A549 (cell line): ENCODE data around the gene IRAK1. TPM values are rescaled to one million over a fixed set of nuclear protein-coding genes. Genes with fewer than 3 reads are reported as not detected.

Experiments used
- ATAC-seq, 2 experiments: fragments of 200-7000 bp in 1 of 2; fragments of >200 bp in 1 of 2; cut with Nextera tagmentation in 1 of 2; cut with Tn5 transposase in 1 of 2; 3 replicates each; pipeline versions ENCODE4 v1.8.0 to v1.9.1; 2018 to 2020; ENCODE audit warnings: mild to moderate bottlenecking in 1 of 2, moderate library complexity in 1 of 2
- CTCF ChIA-PET: fragments of 300-600 bp; sonication (Branson Sonifier 250); formaldehyde crosslinking; extraction: SDS; loops from one replicate; lab custom pipeline; 2021; ENCODE audit warnings: antibody characterized with exemption, inconsistent platforms; lab: Yijun Ruan, JAX
- POLR2A ChIA-PET: fragments of 350-600 bp; formaldehyde crosslinking; extraction: SDS; loops from one replicate; lab custom pipeline; 2021; ENCODE audit warnings: antibody characterized with exemption, inconsistent platforms; lab: Yijun Ruan, JAX
- DNase-seq, 2 experiments: peaks; one replicate each; pipeline versions ENCODE4 v3.0.0 to v3.0.0-alpha.2; 2011 to 2016; ENCODE audit warnings: low read depth in 1 of 2, low spot score in 1 of 2
- FAIRE-seq: peaks from 2 replicates; lab custom pipeline; 2011; peaks lifted over from hg19 to GRCh38; lab: Jason Lieb, UNC
- H3K27ac ChIP-seq, 2 experiments: fragments of >200 bp; sonication (Bioruptor Twin); formaldehyde crosslinking; 3 replicates each; pipeline ENCODE4 v1.5.1; 2016 to 2017
- H3K4me1 ChIP-seq: fragments of >200 bp; sonication (Bioruptor Twin); formaldehyde crosslinking; 3 replicates; pipeline ENCODE4 v1.6.1; 2016
- H3K4me2 ChIP-seq: fragments of >200 bp; sonication (Bioruptor Twin); formaldehyde crosslinking; 3 replicates; pipeline ENCODE4 v1.6.1; 2016
- H3K4me3 ChIP-seq: fragments of >200 bp; sonication (Bioruptor Twin); formaldehyde crosslinking; 3 replicates; pipeline ENCODE4 v1.5.1; 2016
- H3K9me3 ChIP-seq: fragments of >200 bp; sonication (Bioruptor Twin); formaldehyde crosslinking; 3 replicates; pipeline ENCODE4 v1.6.1; 2016
- BHLHE40 ChIP-seq: IDR thresholded peaks from 2 replicates; pipeline ENCODE4 v1.6.1; 2012; ENCODE audit warnings: low read depth, low read length, inconsistent platforms
- CBX2 ChIP-seq: fragments of 200-600 bp; sonication (generic); IDR thresholded peaks from 2 replicates; pipeline ENCODE4 v1.6.1; 2016; ENCODE audit warnings: low read depth, mild to moderate bottlenecking, borderline replicate concordance
- CBX8 ChIP-seq: fragments of 200-600 bp; sonication (generic); IDR thresholded peaks from 2 replicates; pipeline ENCODE4 v1.6.1; 2016
- E2F6 ChIP-seq: IDR thresholded peaks from 2 replicates; pipeline ENCODE4 v1.6.1; 2012; ENCODE audit warnings: low read depth, borderline replicate concordance
- EHF ChIP-seq: fragments of 250-450 bp; sonication (Bioruptor Pico); IDR thresholded peaks from 2 replicates; pipeline ENCODE4 v1.5.0; 2020; ENCODE audit warnings: mild to moderate bottlenecking
- HDAC2 ChIP-seq: fragments of 200-600 bp; sonication (generic); IDR thresholded peaks from 2 replicates; pipeline ENCODE4 v1.6.1; 2016
- HOXB13 ChIP-seq: fragments of 250-450 bp; sonication (Bioruptor Pico); IDR thresholded peaks from 2 replicates; pipeline ENCODE4 v1.5.0; 2020; ENCODE audit warnings: low read depth, mild to moderate bottlenecking, moderate library complexity
- HOXB5 ChIP-seq: fragments of 250-450 bp; sonication (Bioruptor Pico); IDR thresholded peaks from 2 replicates; pipeline ENCODE4 v1.5.0; 2020; ENCODE audit warnings: mild to moderate bottlenecking, moderate library complexity
- JUN ChIP-seq, 2 experiments: fragments of >200 bp; sonication (Bioruptor Twin); formaldehyde crosslinking; IDR thresholded peaks; 2 replicates in 1 of 2; 3 replicates in 1 of 2; pipeline ENCODE4 v1.6.1; 2016 to 2017
- KDM5A ChIP-seq: fragments of 200-600 bp; sonication (generic); IDR thresholded peaks from 2 replicates; pipeline ENCODE4 v1.6.1; 2016; ENCODE audit warnings: antibody characterized with exemption, mild to moderate bottlenecking
- MAFK ChIP-seq: fragments of 450-650 bp; IDR thresholded peaks from 2 replicates; pipeline ENCODE4 v1.6.1; 2014; ENCODE audit not compliant: partially characterized antibody
- NFE2L2 ChIP-seq: fragments of 150-350 bp; conservative IDR thresholded peaks from 2 replicates; pipeline ENCODE4 v1.6.1; 2014; ENCODE audit warnings: low read length
- NPAS2 ChIP-seq: fragments of 250-450 bp; sonication (Bioruptor Pico); IDR thresholded peaks from 2 replicates; pipeline ENCODE4 v1.8.0; 2022; ENCODE audit warnings: mild to moderate bottlenecking, moderate library complexity, borderline replicate concordance
- POLR2A ChIP-seq: IDR thresholded peaks from 2 replicates; pipeline ENCODE4 v1.6.1; 2012; ENCODE audit warnings: mild to moderate bottlenecking, low read length
- RARB ChIP-seq: fragments of 250-450 bp; sonication (Bioruptor Pico); IDR thresholded peaks from 2 replicates; pipeline ENCODE4 v1.8.0; 2021; ENCODE audit warnings: mild to moderate bottlenecking, moderate library complexity
- REST ChIP-seq: fragments of 200-600 bp; sonication (generic); IDR thresholded peaks from 2 replicates; pipeline ENCODE4 v1.6.1; 2016; ENCODE audit warnings: antibody characterized with exemption, mild to moderate bottlenecking, moderate library complexity
- SMC3 ChIP-seq: fragments of >200 bp; sonication (Bioruptor Twin); formaldehyde crosslinking; IDR thresholded peaks from 3 replicates; pipeline ENCODE4 v1.6.1; 2018; ENCODE audit warnings: inconsistent platforms
- SREBF2 ChIP-seq: fragments of 450-650 bp; IDR thresholded peaks from 2 replicates; pipeline ENCODE4 v1.6.1; 2014; ENCODE audit warnings: mild to moderate bottlenecking, moderate library complexity
- TFCP2L1 ChIP-seq: fragments of 250-450 bp; sonication (Bioruptor Pico); IDR thresholded peaks from 2 replicates; pipeline ENCODE4 v1.5.0; 2021; ENCODE audit warnings: mild to moderate bottlenecking
- TP53 ChIP-seq: fragments of 250-450 bp; sonication (Bioruptor Pico); IDR thresholded peaks from 2 replicates; pipeline ENCODE4 v1.5.0; 2021; ENCODE audit warnings: mild to moderate bottlenecking, moderate library complexity
- ZC3H11A ChIP-seq: fragments of 450-650 bp; IDR thresholded peaks from 2 replicates; pipeline ENCODE4 v1.6.1; 2014; ENCODE audit warnings: antibody characterized with exemption, mild to moderate bottlenecking
- ZFP36 ChIP-seq: fragments of 450-650 bp; IDR thresholded peaks from 2 replicates; pipeline ENCODE4 v1.6.1; 2014; ENCODE audit warnings: borderline replicate concordance; ENCODE audit not compliant: partially characterized antibody
- ZNF302 ChIP-seq: fragments of 250-450 bp; sonication (Bioruptor Pico); IDR thresholded peaks from 2 replicates; pipeline ENCODE4 v1.9.0; 2021; ENCODE audit warnings: inconsistent platforms, mild to moderate bottlenecking, moderate library complexity
- ZSCAN20 ChIP-seq: fragments of 250-450 bp; sonication (Bioruptor Pico); IDR thresholded peaks from 2 replicates; pipeline ENCODE4 v1.8.0; 2022; ENCODE audit warnings: mild to moderate bottlenecking, moderate library complexity
- whole genome bisulfite sequencing: methylation state at CpG from one replicate; pipeline ENCODE4 v1.1.6; 2017; ENCODE audit errors: missing lambda C conversion rate; 5-methylcytosine and 5-hydroxymethylcytosine counted together
- polyA plus RNA-seq, 4 experiments: library from polyadenylated mRNA; depleted of rRNA in 3 of 4; stranded (reverse); fragments of >200 nt; fragmentation: RNase III in 1 of 4; extraction: RNeasy Plus Mini Kit Qiagen cat#74134 plus additional on column Dnase treatment in 1 of 4; gene quantifications; 2 replicates in 3 of 4; 3 replicates in 1 of 4; pipeline ENCODE4 v1.2.3, GENCODE V29; 2011 to 2017
- TF ChIP-seq, protein P1 (sequence below): fragments of 150-350 bp; IDR thresholded peaks from 2 replicates; pipeline ENCODE4 v1.6.1; 2014; ENCODE audit warnings: low read depth, mild to moderate bottlenecking, low read length
- TF ChIP-seq, protein P2 (sequence below): fragments of >200 bp; sonication (Bioruptor Twin); formaldehyde crosslinking; IDR thresholded peaks from 2 replicates; pipeline ENCODE4 v1.6.1; 2016
- TF ChIP-seq, protein P3 (sequence below): fragments of 250-450 bp; sonication (Bioruptor Pico); IDR thresholded peaks from 2 replicates; pipeline ENCODE4 v1.5.0; 2020; ENCODE audit warnings: low read depth, mild to moderate bottlenecking, moderate library complexity

The IRAK1 gene
- polyA plus RNA-seq, 2 of the 4 experiments (the other 2 are of a cell fraction), result 73.1 to 177 TPM

DNA sequence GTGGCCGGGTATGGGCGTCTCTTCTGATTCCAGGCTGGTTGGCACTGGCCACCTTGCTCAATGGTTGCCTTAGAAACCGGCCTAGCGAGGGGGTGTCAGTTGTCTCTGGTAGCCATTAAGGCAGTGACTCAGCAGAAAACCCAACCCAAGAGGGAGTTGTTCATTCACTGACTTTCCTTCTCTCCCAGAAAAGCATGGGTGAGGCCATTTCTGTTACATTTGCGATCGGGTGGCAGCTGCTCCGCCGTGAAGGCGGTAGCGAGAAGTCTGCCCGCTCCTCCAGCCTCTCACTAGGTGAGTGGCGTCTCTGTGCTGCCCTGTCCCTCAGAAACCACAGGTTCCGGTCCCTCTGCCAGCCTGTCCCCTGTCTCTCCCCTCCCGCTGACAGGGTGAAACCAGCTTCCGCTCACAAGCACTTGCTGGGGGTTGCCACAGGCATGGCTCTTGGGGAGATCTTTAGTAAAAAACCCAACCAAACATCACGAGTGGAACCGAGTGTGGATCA is 17.4 kb downstream of the IRAK1 start:
- peak; percentile 27 to 65; a peak in 4 of 6 replicates for ATAC-seq
- peak in 1 of 2 experiments; percentile 70 for DNase-seq
- no peaks in the 10 kb centered on the region for H3K9me3 ChIP-seq
- no peak for FAIRE-seq
- H3K4me2 ChIP-seq, result peak overlapping the region; percentile 32; the same call in 2 of the 3 replicates
- H3K4me3 ChIP-seq, result no peak overlapping the region
- ChIA-PET POLR2A (interaction anchor here (0.7 kb wide), 1 partner anchor 44 kb away, joined by 3 read pairs; no protein-coding TSS in a partner anchor), CTCF (interaction anchor here (0.8 to 2.9 kb wide), 2 partner anchors 11 to 44 kb away, joined by 4 to 13 read pairs; no protein-coding TSS in a partner anchor)
- H3K27ac ChIP-seq, result peak overlapping the region; percentile 74 to 89
- TF ChIP-seq JUN (IDR thresholded peaks at IDR 0.05) (no peak), HOXB5 (CRISPR knock-in tag) (peak; percentile 87), BHLHE40 (no peak), EHF (CRISPR knock-in tag) (peak; percentile 91; the same call in 1 of the 2 replicates), TFCP2L1 (peak; percentile 25; the same call in 1 of the 2 replicates), NFE2L2 (peak; percentile 91), HOXB13 (CRISPR knock-in tag) (peak; percentile 93), MAFK (peak; percentile 93), ZSCAN20 (CRISPR knock-in tag) (peak; percentile 54; the same call in 1 of the 2 replicates), TP53 (CRISPR knock-in tag) (0 out of 2 replicates have a peak, but pooled peaks have one; percentile 30), SREBF2 (no peak)
- TF ChIP-seq, protein P1, sequence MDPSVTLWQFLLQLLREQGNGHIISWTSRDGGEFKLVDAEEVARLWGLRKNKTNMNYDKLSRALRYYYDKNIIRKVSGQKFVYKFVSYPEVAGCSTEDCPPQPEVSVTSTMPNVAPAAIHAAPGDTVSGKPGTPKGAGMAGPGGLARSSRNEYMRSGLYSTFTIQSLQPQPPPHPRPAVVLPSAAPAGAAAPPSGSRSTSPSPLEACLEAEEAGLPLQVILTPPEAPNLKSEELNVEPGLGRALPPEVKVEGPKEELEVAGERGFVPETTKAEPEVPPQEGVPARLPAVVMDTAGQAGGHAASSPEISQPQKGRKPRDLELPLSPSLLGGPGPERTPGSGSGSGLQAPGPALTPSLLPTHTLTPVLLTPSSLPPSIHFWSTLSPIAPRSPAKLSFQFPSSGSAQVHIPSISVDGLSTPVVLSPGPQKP, result no peak
- TF ChIP-seq, protein P2, sequence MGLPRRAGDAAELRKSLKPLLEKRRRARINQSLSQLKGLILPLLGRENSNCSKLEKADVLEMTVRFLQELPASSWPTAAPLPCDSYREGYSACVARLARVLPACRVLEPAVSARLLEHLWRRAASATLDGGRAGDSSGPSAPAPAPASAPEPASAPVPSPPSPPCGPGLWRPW, result no peak
- TF ChIP-seq, protein P3, sequence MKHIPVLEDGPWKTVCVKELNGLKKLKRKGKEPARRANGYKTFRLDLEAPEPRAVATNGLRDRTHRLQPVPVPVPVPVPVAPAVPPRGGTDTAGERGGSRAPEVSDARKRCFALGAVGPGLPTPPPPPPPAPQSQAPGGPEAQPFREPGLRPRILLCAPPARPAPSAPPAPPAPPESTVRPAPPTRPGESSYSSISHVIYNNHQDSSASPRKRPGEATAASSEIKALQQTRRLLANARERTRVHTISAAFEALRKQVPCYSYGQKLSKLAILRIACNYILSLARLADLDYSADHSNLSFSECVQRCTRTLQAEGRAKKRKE, result peak; percentile 93
- peaks cover 11% of the 10 kb centered on the region for H3K4me1 ChIP-seq
- 90% methylated on average over 16 of the region's 17 CpGs for WGBS

GRCh38 chrX:154000051-154000450 is 19.7 kb downstream of the IRAK1 start:
- 84% methylated on average over 5 of the region's 5 CpGs for WGBS
- H3K27ac ChIP-seq, result no peak overlapping the region
- no peak overlapping the region for H3K4me2 ChIP-seq
- FAIRE-seq (no peak), DNase-seq (no peak)
- POLR2A ChIA-PET, result no interaction called here
- TF ChIP-seq ZFP36 (no peak), CBX8 (no peak), ZNF302 (CRISPR knock-in tag) (no peak), HDAC2 (no peak), RARB (no peak), POLR2A (no peak), TP53 (CRISPR knock-in tag) (no peak), KDM5A (no peak), ZC3H11A (no peak), CBX2 (no peak), NPAS2 (no peak), E2F6 (no peak), SMC3 (no peak), REST (no peak)
- TF ChIP-seq, protein P1, result no peak
- TF ChIP-seq, all 56 proteins: peak for 0
- Histone ChIP-seq H3K4me1 (peaks cover 11% of the 10 kb centered on the region), H3K9me3 (no peaks in the 10 kb centered on the region), H3K4me3 (no peak overlapping the region)
- CTCF ChIA-PET, result interaction anchor here (2.9 kb wide), 1 partner anchor 13 kb away, joined by 13 read pairs; no protein-coding TSS in a partner anchor
- no peak for ATAC-seq
